Activated CD8-positive, alpha-beta memory T cell treated with anti-CD3 and anti-CD28 coated beads, Interleukin-2, amount 50 U/mL, for 1 hour (primary cell): ENCODE results near the gene SEZ6.

Experiments used
- DNase-seq: peaks from one replicate; pipeline ENCODE4 v3.0.0-alpha.2; 2020; ENCODE audit errors: extremely low read depth

The SEZ6 gene

DNA sequence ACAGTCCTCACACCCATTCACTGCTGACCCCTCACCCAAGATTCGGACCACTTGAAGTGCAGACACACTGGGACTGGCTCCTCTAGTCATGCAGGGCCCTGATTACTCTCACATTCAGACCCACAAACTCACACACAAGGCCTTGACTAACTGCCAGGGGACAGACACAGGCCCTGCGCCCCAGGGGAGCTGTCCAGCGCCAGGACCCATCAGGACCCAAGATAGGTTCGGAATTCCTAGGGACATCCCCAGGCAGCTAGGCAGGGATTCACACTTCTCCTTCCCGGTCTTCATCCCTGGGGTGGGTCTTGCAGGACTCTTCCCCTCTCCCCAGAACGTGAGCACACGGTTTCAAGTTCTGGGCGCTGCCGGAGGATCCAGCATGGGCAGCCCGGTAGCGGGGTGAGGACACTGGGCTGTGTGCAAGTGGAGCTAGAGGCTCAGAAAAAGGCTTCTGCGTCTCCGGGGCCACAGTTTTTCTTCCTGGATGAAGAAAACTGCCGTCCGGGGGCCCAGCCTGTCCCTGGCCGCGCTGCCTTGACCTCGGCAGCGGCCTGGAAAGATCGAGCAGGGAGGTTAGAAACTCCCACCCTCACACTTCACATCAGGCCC is 1.6 kb downstream of the SEZ6 start:
- no peak for DNase-seq

DNA sequence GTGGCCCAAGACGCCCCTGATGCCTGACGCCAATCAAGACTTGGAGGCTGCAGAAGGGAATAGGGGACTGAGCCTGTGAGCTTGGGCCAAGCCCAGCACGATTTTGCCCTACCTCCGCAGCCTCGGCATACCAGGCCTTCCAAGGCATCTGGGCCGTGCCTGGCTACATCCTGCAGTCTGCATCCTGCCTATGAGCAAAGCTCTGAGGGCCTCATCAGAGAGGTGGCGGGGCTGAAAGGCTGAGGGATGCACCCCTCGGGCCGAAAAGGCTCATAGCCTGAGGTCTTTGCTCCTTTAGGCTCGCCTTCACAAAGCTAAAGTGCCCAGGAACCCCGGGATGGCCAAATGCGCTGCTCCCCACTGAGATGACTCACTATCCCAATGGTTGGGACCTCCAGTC is 2.5 kb downstream of the SEZ6 start:
- DNase-seq: no peak

DNA sequence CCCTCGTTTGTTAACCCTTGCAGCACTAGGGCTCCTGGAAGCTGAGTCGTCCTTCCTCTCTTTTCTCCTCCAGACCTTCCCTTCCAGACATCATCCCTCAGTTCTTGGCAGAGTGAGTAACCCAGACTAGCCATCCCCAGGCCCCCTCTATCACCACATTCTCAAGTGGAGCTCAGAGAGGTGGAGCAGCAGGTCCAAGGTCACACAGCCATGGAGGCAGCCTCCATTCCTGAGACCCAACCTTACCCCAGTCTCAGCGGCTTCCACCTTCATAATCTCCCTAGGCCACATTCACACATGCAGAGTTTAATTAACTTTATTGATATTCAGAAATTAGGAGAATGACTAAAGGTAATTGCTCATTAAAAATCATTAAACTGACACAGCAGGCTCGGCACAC is 3.0 kb downstream of the SEZ6 start:
- no peak for DNase-seq

DNA sequence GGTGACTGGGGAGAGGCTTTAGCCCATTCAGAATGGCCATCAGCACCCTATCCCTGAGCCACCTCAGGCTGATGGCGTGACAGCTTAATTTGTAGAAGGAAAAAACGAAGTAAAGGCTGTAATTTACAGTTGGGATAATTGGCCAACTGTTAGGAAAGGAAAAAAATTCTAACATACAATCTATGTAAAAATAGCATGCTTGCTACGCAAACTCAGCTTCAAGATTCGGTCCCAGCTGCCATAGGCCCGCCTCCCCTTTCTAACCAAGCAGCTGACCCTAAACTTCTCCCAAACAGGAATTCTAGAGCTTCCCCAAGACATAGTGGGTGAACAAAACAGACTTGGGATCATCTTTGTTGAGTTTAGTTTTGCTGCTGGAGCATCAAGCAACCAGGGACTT is 4.9 kb downstream of the SEZ6 start:
- DNase-seq: no peak

DNA sequence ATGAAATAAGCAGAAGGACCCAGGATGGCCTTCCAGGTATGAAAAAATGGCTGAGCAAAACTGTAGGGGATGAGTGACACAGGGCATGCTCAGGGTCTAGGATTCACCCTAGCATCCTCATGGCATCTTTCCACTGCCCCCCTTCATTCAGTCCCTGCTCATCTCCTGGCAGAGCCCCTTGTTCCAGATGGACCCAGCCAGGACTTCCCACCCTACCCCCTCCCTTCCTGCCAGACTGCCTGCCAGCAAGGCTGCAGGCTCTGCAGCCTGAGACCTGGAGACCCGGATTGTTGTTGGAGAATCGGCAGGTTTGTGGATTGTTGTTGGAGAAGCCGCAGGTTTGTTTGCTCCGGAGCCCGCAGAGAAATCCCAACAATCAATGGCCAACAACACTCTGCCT is 6.6 kb downstream of the SEZ6 start:
- DNase-seq: no peak

DNA sequence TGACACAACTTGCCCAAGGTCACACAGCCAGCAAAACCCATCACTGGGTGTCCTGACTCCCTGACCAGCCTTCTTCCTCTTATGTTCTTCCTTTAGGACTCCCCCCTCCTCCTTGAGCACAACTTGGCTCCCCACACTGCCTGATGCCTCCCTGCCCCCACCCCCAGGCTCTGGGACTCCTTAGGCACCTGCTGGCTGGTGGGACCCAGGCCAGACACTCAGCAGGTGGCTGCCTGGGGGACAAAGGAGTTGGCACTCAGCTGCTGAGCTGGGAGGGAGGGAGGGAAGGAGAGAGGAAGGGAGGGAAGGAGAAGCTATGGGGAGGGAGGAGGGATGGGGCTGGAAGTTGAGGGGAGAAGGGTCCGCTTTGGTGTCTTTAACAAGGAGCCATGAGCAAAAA is 8.0 kb downstream of the SEZ6 start:
- no peak for DNase-seq

DNA sequence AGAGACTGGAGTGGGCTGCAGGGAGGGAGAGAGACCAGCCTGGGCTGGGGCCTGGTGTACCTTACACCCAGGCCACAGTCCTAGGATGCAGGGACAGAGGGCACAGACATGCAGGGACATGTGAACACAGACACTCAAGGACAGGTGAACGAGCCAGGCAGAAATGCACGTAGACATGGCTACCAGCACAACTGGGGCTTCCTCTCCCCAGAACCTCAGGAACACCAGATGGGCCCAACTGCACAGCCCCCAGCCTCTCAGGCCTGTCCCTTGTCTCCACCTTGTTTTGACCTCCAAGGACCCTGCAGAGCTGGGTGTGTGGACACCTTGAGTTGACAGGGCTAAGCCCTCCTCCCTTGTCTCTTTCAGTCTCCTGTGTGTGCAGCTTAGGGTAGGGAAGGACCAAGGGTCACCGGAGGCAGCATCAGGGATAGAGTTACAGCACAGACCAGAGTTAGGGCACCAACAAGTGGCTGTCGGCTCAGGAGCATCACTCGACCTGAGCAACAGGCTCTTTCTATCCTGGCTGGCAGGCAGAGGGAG is 9.2 kb downstream of the SEZ6 start:
- DNase-seq: no peak

- DNase-seq: no peak
These were observed 12.0 kb downstream of the SEZ6 start for GRCh38 chr17:28993645-28994426.

DNA sequence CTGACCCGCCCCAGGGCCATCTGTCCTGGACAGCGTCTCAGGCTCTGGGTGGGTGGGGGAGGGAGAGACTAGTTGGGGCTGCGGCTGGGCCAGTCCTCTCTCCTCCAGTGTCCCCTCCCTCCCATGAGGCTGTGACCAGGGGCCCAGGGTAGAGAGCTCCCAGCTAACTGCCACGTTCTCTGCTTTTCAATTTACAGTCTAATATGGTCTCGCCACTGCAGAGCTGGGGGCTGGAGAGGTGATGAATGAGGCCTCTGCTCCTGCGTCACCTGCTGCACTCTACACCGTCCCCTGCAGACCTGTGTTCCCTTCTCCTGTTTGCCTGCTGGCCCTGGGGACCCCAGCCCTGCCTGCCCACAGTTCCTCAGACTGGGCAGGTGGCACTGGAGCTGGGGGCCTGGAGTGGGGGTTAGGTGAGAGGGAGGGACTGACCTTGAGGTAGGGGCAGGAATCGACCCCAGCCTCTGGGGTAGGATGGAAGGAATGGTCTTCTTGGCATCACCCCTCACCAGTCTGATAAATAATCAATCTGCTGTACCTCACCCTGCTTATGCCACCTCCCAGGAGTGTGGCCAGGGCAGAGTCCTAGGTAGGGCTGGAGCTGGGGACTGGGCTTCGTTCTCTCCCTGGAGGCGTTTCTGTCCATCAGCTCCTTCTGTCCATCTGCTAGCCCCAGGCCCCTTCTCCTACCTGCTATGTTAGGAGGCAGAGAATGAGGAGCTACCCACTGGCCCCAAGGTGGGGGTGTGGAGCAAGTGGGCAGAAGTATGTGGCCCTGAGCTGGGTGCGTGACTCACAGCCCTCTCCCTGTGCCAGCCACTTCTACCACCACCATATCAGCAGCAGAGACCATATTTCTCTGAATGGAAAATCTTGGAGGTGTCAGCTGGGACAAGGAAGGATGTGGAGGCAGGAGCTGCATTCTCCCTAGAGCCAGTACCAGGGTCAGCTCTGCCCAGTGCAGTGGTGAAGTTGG is 12.9 kb downstream of the SEZ6 start:
- no peak for DNase-seq

DNA sequence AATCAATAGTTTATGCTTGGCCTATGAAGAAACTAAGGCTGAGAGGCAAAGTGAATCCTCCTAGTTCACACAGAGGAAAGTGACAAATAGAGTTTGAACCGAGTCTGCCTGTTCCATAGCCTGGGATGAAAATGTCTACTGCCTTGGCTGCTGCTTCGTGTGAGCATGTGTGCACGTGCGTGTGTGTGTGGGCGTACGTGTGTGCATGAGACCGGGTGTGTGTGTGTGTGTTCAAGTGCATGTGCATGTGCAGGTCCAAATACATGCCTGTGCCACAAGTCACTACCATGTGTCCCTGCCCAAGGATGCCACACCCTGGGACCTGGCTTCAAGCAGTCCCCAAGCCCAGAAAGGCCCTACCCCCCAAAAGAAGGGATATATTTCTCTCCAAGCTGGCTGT is 13.6 kb downstream of the SEZ6 start:
- DNase-seq: no peak

GRCh38 chr17:28991779-28992178 is 14.1 kb downstream of the SEZ6 start:
- DNase-seq: no peak

DNA sequence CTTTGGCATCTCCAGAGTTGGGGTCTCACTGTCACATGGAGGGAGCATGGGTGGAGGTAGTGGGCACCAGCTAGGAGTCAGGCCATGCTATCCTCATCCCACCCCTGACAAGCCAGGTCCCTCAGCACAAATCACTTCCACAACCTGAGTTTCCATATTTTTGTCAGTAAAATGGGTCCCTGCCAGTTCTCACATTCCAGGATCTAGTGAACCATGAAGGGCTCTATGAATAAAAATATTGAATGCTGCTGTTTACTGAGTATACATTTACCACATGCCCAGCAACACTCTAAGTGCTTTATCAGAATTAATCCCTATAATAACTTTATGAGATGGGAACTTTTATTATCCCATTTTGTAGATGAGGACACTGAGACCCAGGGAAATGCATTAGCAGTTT is 16.8 kb downstream of the SEZ6 start:
- DNase-seq: no peak

DNA sequence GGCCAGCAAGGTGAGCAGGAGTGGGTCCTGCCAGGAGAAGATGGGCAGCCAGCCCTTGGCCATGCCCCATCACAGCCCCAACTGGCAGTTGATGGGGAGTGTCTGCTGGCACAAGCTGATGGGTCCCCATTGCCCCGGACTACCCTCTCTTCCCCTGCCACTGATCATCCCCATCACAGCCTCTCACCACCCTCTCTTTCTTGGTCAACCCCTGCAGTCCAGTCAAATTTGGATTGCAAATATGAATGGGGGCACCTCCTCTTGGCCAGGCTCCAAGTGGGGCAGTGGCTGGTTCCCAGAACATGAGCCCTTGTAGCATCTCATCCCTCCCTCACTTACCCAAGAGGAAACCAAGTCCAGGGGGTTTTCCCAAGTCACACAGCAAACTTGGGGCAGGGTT is 17.4 kb downstream of the SEZ6 start:
- no peak for DNase-seq

- DNase-seq: no peak
These were observed 18.8 kb downstream of the SEZ6 start for GRCh38 chr17:28986714-28987655.

GRCh38 chr17:28985950-28986713 is 19.7 kb downstream of the SEZ6 start:
- no peak for DNase-seq

GRCh38 chr17:28983286-28984230 is 22.3 kb downstream of the SEZ6 start:
- DNase-seq: no peak

- DNase-seq: peak; percentile 51
These were observed 23.6 kb downstream of the SEZ6 start for GRCh38 chr17:28982131-28982793.

- no peak for DNase-seq
These were observed 27.4 kb downstream of the SEZ6 start for GRCh38 chr17:28978356-28978964.
